Mucosa of rectum (tissue), 2 donors: ENCODE results near the gene SNRNP200.

ENCODE experiments used
- H3K27ac ChIP-seq, 2 donors: one replicate each; pipeline ENCODE4 v1.7.0; 2013; ENCODE audit warnings: inconsistent platforms in 2 of 2, low read depth in 2 of 2, low read length in 2 of 2
- H3K27me3 ChIP-seq, 2 donors: one replicate each; pipeline ENCODE4 v1.7.0; 2013; ENCODE audit warnings: low read length in 2 of 2; ENCODE audit not compliant: control insufficient read depth in 2 of 2, insufficient read depth in 2 of 2
- H3K36me3 ChIP-seq, 2 donors: one replicate each; pipeline ENCODE4 v1.7.0; 2013; ENCODE audit warnings: low read length in 2 of 2; ENCODE audit not compliant: control insufficient read depth in 2 of 2, insufficient read depth in 2 of 2
- H3K4me1 ChIP-seq, 2 donors: one replicate each; pipeline ENCODE4 v1.7.0; 2013; ENCODE audit warnings: low read length in 2 of 2, mild to moderate bottlenecking in 1 of 2; ENCODE audit not compliant: control insufficient read depth in 2 of 2, insufficient read depth in 2 of 2
- H3K4me3 ChIP-seq, 2 donors: one replicate each; pipeline ENCODE4 v1.7.0; 2013; ENCODE audit warnings: low read length in 2 of 2
- H3K9ac ChIP-seq, 2 donors: one replicate each; pipeline ENCODE4 v1.7.0; 2013; ENCODE audit warnings: low read length in 2 of 2, low read depth in 1 of 2, mild to moderate bottlenecking in 1 of 2
- H3K9me3 ChIP-seq, 2 donors: one replicate each; pipeline ENCODE4 v1.7.0; 2013; ENCODE audit warnings: low read length in 2 of 2; ENCODE audit not compliant: control insufficient read depth in 2 of 2
- donor health status: healthy.
- donor health status: Normal muscosa, but diverticular disease.

The SNRNP200 gene

GRCh38 chr2:96325884-96326255 is 20.5 kb upstream of the SNRNP200 start:
- H3K9me3 ChIP-seq = no peaks in the 10 kb centered on the region
- H3K27ac ChIP-seq = peak overlapping the region; percentile 20 to 38
- H3K27me3 ChIP-seq = peaks cover 11 to 22% of the 10 kb centered on the region in 2 donors
- H3K9ac ChIP-seq = peak overlapping the region; percentile 65
- H3K4me3 ChIP-seq = peak overlapping the region; percentile 46 to 70
- peaks cover 7 to 17% of the 10 kb centered on the region in 2 donors for H3K4me1 ChIP-seq
- H3K36me3 ChIP-seq = no peaks in the 10 kb centered on the region

GRCh38 chr2:96325041-96325883 is 19.9 kb upstream of the SNRNP200 start, which contains the start of gene ITPRIPL1:
Gene ITPRIPL1 (plus strand): TSS chr2:96325317. CDS start chr2:96325840, 523 bp downstream.
- peaks cover 12 to 28% of the 10 kb centered on the region in 2 donors for H3K27me3 ChIP-seq
- no peaks in the 10 kb centered on the region for H3K36me3 ChIP-seq
- peak within 1 kb of the TSS; percentile 46 to 70 for H3K4me3 ChIP-seq
- H3K27ac ChIP-seq = peak within 1 kb of the TSS; percentile 38 to 44
- H3K9ac ChIP-seq = peak within 1 kb of the TSS; percentile 65
- H3K4me1 ChIP-seq = peaks cover 7 to 17% of the 10 kb centered on the region in 2 donors
- no peaks in the 10 kb centered on the region for H3K9me3 ChIP-seq

GRCh38 chr2:96324721-96325040 is 19.3 kb upstream of the SNRNP200 start:
- Histone ChIP-seq H3K4me3 (peak overlapping the region; percentile 46 to 70), H3K27ac (peak overlapping the region; percentile 16 to 44), H3K9ac (peak overlapping the region; percentile 44 to 65), H3K9me3 (no peaks in the 10 kb centered on the region), H3K36me3 (no peaks in the 10 kb centered on the region), H3K27me3 (peaks cover 13 to 30% of the 10 kb centered on the region in 2 donors), H3K4me1 (peaks cover 7 to 17% of the 10 kb centered on the region in 2 donors)

- H3K4me1 ChIP-seq = peaks cover 7 to 17% of the 10 kb centered on the region in 2 donors
- peaks cover 18 to 30% of the 10 kb centered on the region in 2 donors for H3K27me3 ChIP-seq
- H3K9ac ChIP-seq = no peak overlapping the region
- H3K4me3 ChIP-seq = no peak overlapping the region
- no peaks in the 10 kb centered on the region for H3K9me3 ChIP-seq
- H3K36me3 ChIP-seq = no peaks in the 10 kb centered on the region
- no peak overlapping the region for H3K27ac ChIP-seq
These were observed 18.5 kb upstream of the SNRNP200 start for GRCh38 chr2:96323849-96324248.

- Histone ChIP-seq H3K27ac (peak overlapping the region; percentile 35 to 67), H3K9me3 (no peaks in the 10 kb centered on the region), H3K9ac (peak overlapping the region; percentile 57 to 60), H3K27me3 (peaks cover 22 to 28% of the 10 kb centered on the region in 2 donors), H3K36me3 (no peaks in the 10 kb centered on the region), H3K4me3 (peak overlapping the region; percentile 58 to 74), H3K4me1 (peaks cover 7 to 12% of the 10 kb centered on the region in 2 donors)
These were observed 15.6 kb upstream of the SNRNP200 start for GRCh38 chr2:96320728-96321622.

- Histone ChIP-seq H3K36me3 (no peaks in the 10 kb centered on the region), H3K4me1 (peaks cover 3 to 12% of the 10 kb centered on the region in 2 donors), H3K9me3 (no peaks in the 10 kb centered on the region), H3K27ac (no peak overlapping the region), H3K9ac (no peak overlapping the region), H3K27me3 (peaks cover 22 to 27% of the 10 kb centered on the region in 2 donors), H3K4me3 (no peak overlapping the region)
These were observed 15.0 kb upstream of the SNRNP200 start for GRCh38 chr2:96320326-96320725.

- H3K9ac ChIP-seq = no peak overlapping the region
- H3K27ac ChIP-seq = no peak overlapping the region
- H3K4me1 ChIP-seq = peaks cover 0 to 12% of the 10 kb centered on the region in 2 donors
- no peak overlapping the region for H3K4me3 ChIP-seq
- peaks cover 17 to 21% of the 10 kb centered on the region in 2 donors for H3K27me3 ChIP-seq
- H3K9me3 ChIP-seq = no peaks in the 10 kb centered on the region
- H3K36me3 ChIP-seq = no peaks in the 10 kb centered on the region
These were observed 14.1 kb upstream of the SNRNP200 start for GRCh38 chr2:96319396-96319795.

- Histone ChIP-seq H3K36me3 (no peaks in the 10 kb centered on the region), H3K4me1 (peaks cover 0 to 12% of the 10 kb centered on the region in 2 donors), H3K27ac (no peak overlapping the region), H3K27me3 (peaks cover 17 to 21% of the 10 kb centered on the region in 2 donors), H3K9ac (no peak overlapping the region), H3K4me3 (no peak overlapping the region), H3K9me3 (no peaks in the 10 kb centered on the region)
These were observed 13.4 kb upstream of the SNRNP200 start for GRCh38 chr2:96318723-96319122.

- Histone ChIP-seq H3K9ac (no peak overlapping the region), H3K27ac (no peak overlapping the region), H3K27me3 (peaks cover 15 to 16% of the 10 kb centered on the region in 2 donors), H3K4me3 (no peak overlapping the region), H3K4me1 (peaks cover 0 to 12% of the 10 kb centered on the region in 2 donors), H3K36me3 (no peaks in the 10 kb centered on the region), H3K9me3 (no peaks in the 10 kb centered on the region)
These were observed 12.2 kb upstream of the SNRNP200 start for GRCh38 chr2:96317584-96317997.

GRCh38 chr2:96316999-96317398 is 11.7 kb upstream of the SNRNP200 start:
- Histone ChIP-seq H3K4me3 (no peak overlapping the region), H3K9ac (no peak overlapping the region), H3K9me3 (no peaks in the 10 kb centered on the region), H3K27ac (no peak overlapping the region), H3K27me3 (peaks cover 14 to 16% of the 10 kb centered on the region in 2 donors), H3K4me1 (peaks cover 0 to 10% of the 10 kb centered on the region in 2 donors), H3K36me3 (no peaks in the 10 kb centered on the region)
